Keratinocyte (primary cell): Measurements from ENCODE around the gene UBE2C. TPM values are rescaled to one million over a fixed set of nuclear protein-coding genes. Genes with fewer than 3 reads are reported as not detected.

Source experiments
- DNase-seq: peaks from one replicate; pipeline ENCODE4 v3.0.0-alpha.2; 2011; ENCODE audit warnings: low read depth, missing footprints, low spot score
- FAIRE-seq: peaks from 2 replicates; lab custom pipeline; 2011; peaks lifted over from hg19 to GRCh38; lab: Jason Lieb, UNC
- H2AFZ ChIP-seq: 2 replicates; pipeline ENCODE4 v1.6.0; 2012; ENCODE audit warnings: low read length, control low read depth, inconsistent platforms; ENCODE audit not compliant: control insufficient read depth
- H3K27ac ChIP-seq: 2 replicates; pipeline ENCODE4 v1.5.1; 2011; ENCODE audit warnings: low read length; ENCODE audit not compliant: control insufficient read depth, insufficient read depth
- H3K27me3 ChIP-seq: 3 replicates; pipeline ENCODE4 v1.6.0; 2011; ENCODE audit warnings: low read length; ENCODE audit not compliant: control insufficient read depth, insufficient read depth; ENCODE audit errors: extremely low read depth
- H3K36me3 ChIP-seq, 2 experiments: 2 replicates in 1 of 2; 3 replicates in 1 of 2; pipeline ENCODE4 v1.5.1; 2011; ENCODE audit warnings: low read length in 2 of 2, mild to moderate bottlenecking in 1 of 2; ENCODE audit not compliant: control insufficient read depth in 2 of 2, insufficient read depth in 2 of 2; ENCODE audit errors: extremely low read depth in 1 of 2
- H3K4me1 ChIP-seq: 3 replicates; pipeline ENCODE4 v1.5.1; 2011; ENCODE audit warnings: low read length; ENCODE audit not compliant: control insufficient read depth, insufficient read depth; ENCODE audit errors: extremely low read depth
- H3K4me2 ChIP-seq: 3 replicates; pipeline ENCODE4 v1.6.0; 2011; ENCODE audit warnings: low read depth, low read length; ENCODE audit not compliant: control insufficient read depth, insufficient read depth; ENCODE audit errors: extremely low read depth
- H3K4me3 ChIP-seq, 3 experiments: fragments of 200-600 bp in 1 of 3; sonication (generic) in 1 of 3; 2 replicates in 2 of 3; 3 replicates in 1 of 3; pipeline ENCODE4 v1.5.1; 2011 to 2016; ENCODE audit warnings: low read length in 3 of 3, mild to moderate bottlenecking in 3 of 3, control low read depth in 2 of 3, inconsistent platforms in 1 of 3, low read depth in 1 of 3, mixed read lengths in 1 of 3, mixed run types in 1 of 3, moderate library complexity in 1 of 3; ENCODE audit not compliant: control insufficient read depth in 2 of 3, insufficient read depth in 2 of 3; ENCODE audit errors: extremely low read depth in 1 of 3
- H3K79me2 ChIP-seq: 2 replicates; pipeline ENCODE4 v1.6.0; 2012; ENCODE audit warnings: low read length; ENCODE audit not compliant: control insufficient read depth, insufficient read depth
- H3K9ac ChIP-seq: 3 replicates; pipeline ENCODE4 v1.6.0; 2011; ENCODE audit warnings: low read length; ENCODE audit not compliant: control insufficient read depth, insufficient read depth; ENCODE audit errors: extremely low read depth
- H3K9me1 ChIP-seq: 3 replicates; pipeline ENCODE4 v1.6.0; 2011; ENCODE audit warnings: low read length; ENCODE audit not compliant: control insufficient read depth, insufficient read depth; ENCODE audit errors: extremely low read depth
- H3K9me3 ChIP-seq: 2 replicates; pipeline ENCODE4 v1.5.1; 2012; ENCODE audit warnings: low read depth, low read length; ENCODE audit not compliant: control insufficient read depth
- H4K20me1 ChIP-seq: 3 replicates; pipeline ENCODE4 v1.6.0; 2011; ENCODE audit warnings: low read length; ENCODE audit not compliant: control insufficient read depth, insufficient read depth; ENCODE audit errors: extremely low read depth
- EZH2 ChIP-seq: IDR thresholded peaks from one replicate; pipeline ENCODE4 v1.6.1; 2012; ENCODE audit warnings: inconsistent platforms, mild to moderate bottlenecking, low read length, moderate library complexity
- dilution Hi-C: fragments of 300-500 bp; cut with MboI; formaldehyde crosslinking; loops from one replicate; pipeline ENCODE4 v1.7.0; 2020; ENCODE audit warnings: low sequenced_read_pairs; ENCODE audit not compliant: extremely low pct_ligation_motif_present
- polyA plus RNA-seq, 5 experiments: library from polyadenylated mRNA; depleted of rRNA in 3 of 5; stranded (reverse) in 3 of 5; stranded (forward) in 1 of 5; unstranded in 1 of 5; fragments of >200 nt; gene quantifications; 1 replicate in 1 of 5; 2 replicates in 3 of 5; 3 replicates in 1 of 5; pipeline versions ENCODE4 v1.2.1 to v1.2.3, GENCODE V29; 2011 to 2012; ENCODE audit warnings: missing spikeins in 2 of 5, low read depth in 1 of 5, low replicate concordance in 1 of 5
- small RNA-seq, 3 experiments: library from RNA; depleted of rRNA; stranded (forward); fragments of <200 nt; gene quantifications; one replicate each; pipeline ENCODE3, GENCODE V24; 2012; ENCODE audit warnings: low read depth in 3 of 3, low replicate concordance in 1 of 3; ENCODE audit not compliant: insufficient read length in 3 of 3
- TF ChIP-seq, protein P1 (sequence below), 3 experiments: IDR thresholded peaks in 1 of 3; conservative IDR thresholded peaks in 1 of 3; optimal IDR thresholded peaks in 1 of 3; 2 replicates in 2 of 3; 3 replicates in 1 of 3; pipeline versions ENCODE3 to v1.5.1; 2011; ENCODE audit warnings: low read length in 3 of 3, mild to moderate bottlenecking in 3 of 3, moderate library complexity in 2 of 3, control low read depth in 1 of 3, inconsistent platforms in 1 of 3; ENCODE audit not compliant: insufficient read depth in 2 of 3; ENCODE audit errors: extremely low read depth in 1 of 3

The UBE2C gene
- polyA plus RNA-seq, 1 donor (not counting 4 experiments of a cell fraction or from before 2014, with no cell fraction given), result 46.6 TPM

DNA sequence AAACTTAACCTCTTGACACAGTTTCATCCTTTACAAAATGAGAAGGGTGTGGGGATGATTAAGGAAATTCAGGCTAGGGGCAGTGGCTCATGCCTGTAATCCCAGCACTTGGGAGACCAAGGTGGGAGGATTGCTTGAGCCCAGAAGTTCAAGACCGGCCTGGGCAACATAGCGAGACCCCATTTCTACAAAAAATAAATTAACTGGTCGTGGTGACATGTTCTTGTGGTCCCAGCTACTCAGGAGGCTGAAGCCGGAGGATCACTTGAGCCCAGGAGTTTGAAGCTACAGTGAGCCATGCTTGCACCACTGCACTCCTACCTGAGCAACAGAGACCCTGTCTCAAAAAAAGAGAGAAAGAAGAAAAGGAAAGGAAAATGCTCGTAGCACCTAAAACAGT lies 54.0 kb downstream of the UBE2C start:
- Histone ChIP-seq H3K4me1 (peaks cover 18% of the 10 kb centered on the region), H3K9me3 (no peaks in the 10 kb centered on the region), H3K36me3 (no peaks in the 10 kb centered on the region), H3K27me3 (no peaks in the 10 kb centered on the region), H3K4me3 (no peak overlapping the region), H4K20me1 (no peaks in the 10 kb centered on the region), H3K27ac (no peak overlapping the region), H3K79me2 (no peaks in the 10 kb centered on the region), H3K4me2 (no peak overlapping the region), H2AFZ (no peak overlapping the region), H3K9ac (no peak overlapping the region), H3K9me1 (peaks cover 2% of the 10 kb centered on the region)
- no peak for TF ChIP-seq EZH2
- TF ChIP-seq, protein P1, sequence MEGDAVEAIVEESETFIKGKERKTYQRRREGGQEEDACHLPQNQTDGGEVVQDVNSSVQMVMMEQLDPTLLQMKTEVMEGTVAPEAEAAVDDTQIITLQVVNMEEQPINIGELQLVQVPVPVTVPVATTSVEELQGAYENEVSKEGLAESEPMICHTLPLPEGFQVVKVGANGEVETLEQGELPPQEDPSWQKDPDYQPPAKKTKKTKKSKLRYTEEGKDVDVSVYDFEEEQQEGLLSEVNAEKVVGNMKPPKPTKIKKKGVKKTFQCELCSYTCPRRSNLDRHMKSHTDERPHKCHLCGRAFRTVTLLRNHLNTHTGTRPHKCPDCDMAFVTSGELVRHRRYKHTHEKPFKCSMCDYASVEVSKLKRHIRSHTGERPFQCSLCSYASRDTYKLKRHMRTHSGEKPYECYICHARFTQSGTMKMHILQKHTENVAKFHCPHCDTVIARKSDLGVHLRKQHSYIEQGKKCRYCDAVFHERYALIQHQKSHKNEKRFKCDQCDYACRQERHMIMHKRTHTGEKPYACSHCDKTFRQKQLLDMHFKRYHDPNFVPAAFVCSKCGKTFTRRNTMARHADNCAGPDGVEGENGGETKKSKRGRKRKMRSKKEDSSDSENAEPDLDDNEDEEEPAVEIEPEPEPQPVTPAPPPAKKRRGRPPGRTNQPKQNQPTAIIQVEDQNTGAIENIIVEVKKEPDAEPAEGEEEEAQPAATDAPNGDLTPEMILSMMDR (optimal IDR thresholded peaks at IDR 0.05 in 1 of 3, IDR thresholded peaks at IDR 0.05 in 1 of 3, conservative IDR thresholded peaks at IDR 0.05 in 1 of 3; ENCODE audit: extremely low read depth in 1 of 3, insufficient read depth in 2 of 3, low read length in 3 of 3), result no peak
- dilution Hi-C loops, result no loop called here
- no peak for FAIRE-seq
- no peak for DNase-seq

Small RNAs within 50 kb of the gene (small RNA-seq; reads per million reads assigned to genes)
- gene RNU6ATAC38P, result 0 reads per million in 3 experiments

Other genes with a start within 250 kb of the UBE2C start
- not detected in 3 replicates for gene WFDC8, start 233.4 kb upstream of the UBE2C start, polyA plus RNA-seq
- not detected in 3 replicates for gene WFDC10A, start 182.9 kb upstream of the UBE2C start, polyA plus RNA-seq
- not detected in 3 replicates for gene WFDC9, start 181.4 kb upstream of the UBE2C start, polyA plus RNA-seq
- gene WFDC11, start 142.4 kb upstream of the UBE2C start, polyA plus RNA-seq, result not detected in 3 replicates
- gene WFDC13, start 110.6 kb upstream of the UBE2C start, polyA plus RNA-seq, result not detected in 3 replicates
- 0.10 TPM in 1 of 3 replicates, not detected in the others for gene WFDC10B, start 107.6 kb upstream of the UBE2C start, polyA plus RNA-seq
- gene SPINT4, start 90.3 kb upstream of the UBE2C start, polyA plus RNA-seq, result not detected in 3 replicates
- 0.58 to 1.5 TPM (median 1.0 TPM) in 3 replicates for gene WFDC3, start 20.8 kb upstream of the UBE2C start, polyA plus RNA-seq
- 24.9 to 43.3 TPM (median 36.1 TPM) in 3 replicates for gene DNTTIP1, start 20.7 kb upstream of the UBE2C start, polyA plus RNA-seq
- gene TNNC2, start 14.7 kb downstream of the UBE2C start, polyA plus RNA-seq, result 0.16 TPM in 1 of 3 replicates, not detected in the others
- 5.2 to 8.6 TPM (median 6.9 TPM) in 3 replicates for gene SNX21, start 21.2 kb downstream of the UBE2C start, polyA plus RNA-seq
- gene ACOT8, start 44.7 kb downstream of the UBE2C start, polyA plus RNA-seq, result 23.9 to 41.5 TPM (median 24.3 TPM) in 3 replicates
- 2.0 to 2.7 TPM (median 2.3 TPM) in 3 replicates for gene ZSWIM3, start 45.0 kb downstream of the UBE2C start, polyA plus RNA-seq
- 4.3 to 4.9 TPM (median 4.4 TPM) in 3 replicates for gene ZSWIM1, start 68.6 kb downstream of the UBE2C start, polyA plus RNA-seq
- 0.19 TPM in 1 of 3 replicates, not detected in the others for gene SPATA25, start 75.0 kb downstream of the UBE2C start, polyA plus RNA-seq
- gene NEURL2, start 78.6 kb downstream of the UBE2C start, polyA plus RNA-seq, result 0.49 to 0.97 TPM (median 0.54 TPM) in 3 replicates
- 38.6 to 69.4 TPM (median 48.6 TPM) in 3 replicates for gene CTSA, start 78.7 kb downstream of the UBE2C start, polyA plus RNA-seq
- 26.3 to 58.1 TPM (median 46.5 TPM) in 3 replicates for gene PLTP, start 99.5 kb downstream of the UBE2C start, polyA plus RNA-seq
- gene PCIF1, start 122.0 kb downstream of the UBE2C start, polyA plus RNA-seq, result 5.4 to 12.7 TPM (median 7.0 TPM) in 3 replicates
- gene ZNF335, start 159.6 kb downstream of the UBE2C start, polyA plus RNA-seq, result 5.8 to 9.1 TPM (median 6.8 TPM) in 3 replicates
- 0.18 to 1.1 TPM (median 0.68 TPM) in 3 replicates for gene MMP9, start 196.3 kb downstream of the UBE2C start, polyA plus RNA-seq
- gene SLC12A5, start 216.6 kb downstream of the UBE2C start, polyA plus RNA-seq, result 0.42 to 1.0 TPM in 2 of 3 replicates, not detected in the other